Prostate gland (tissue), 2 donors: ENCODE measurements around the gene ULK2. TPM values are rescaled to one million over a fixed set of nuclear protein-coding genes. Genes with fewer than 3 reads are reported as not detected.

Experiments used
- DNase-seq: peaks from one replicate; pipeline ENCODE4 v3.0.0-alpha.2; 2019; ENCODE audit warnings: low spot score
- H3K27ac ChIP-seq, 2 donors: fragments of 200-600 bp; sonication (generic); 2 replicates each; pipeline ENCODE4 v1.5.1; 2017 to 2019
- H3K27me3 ChIP-seq: fragments of 200-600 bp; sonication (generic); replicated peaks from 2 replicates; pipeline ENCODE4 v1.5.1; 2019; ENCODE audit not compliant: insufficient read depth
- H3K36me3 ChIP-seq, 2 donors: fragments of 200-600 bp; sonication (generic); 1 replicate in 1 of 2; 2 replicates in 1 of 2; pipeline versions ENCODE4 v1.5.1 to v1.8.1; 2017 to 2019
- H3K4me1 ChIP-seq: fragments of 200-600 bp; sonication (generic); replicated peaks from 2 replicates; pipeline ENCODE4 v1.5.1; 2019
- H3K4me3 ChIP-seq, 2 donors: fragments of 200-600 bp; sonication (generic); 2 replicates each; pipeline ENCODE4 v1.5.1; 2017 to 2019
- H3K9me3 ChIP-seq: fragments of 200-600 bp; sonication (generic); 2 replicates; pipeline ENCODE4 v1.5.1; 2017
- POLR2A ChIP-seq: fragments of 450-650 bp; IDR thresholded peaks from one replicate; pipeline ENCODE4 v1.6.1; 2016; ENCODE audit warnings: antibody characterized with exemption, mild to moderate bottlenecking
- POLR2AphosphoS5 ChIP-seq: sonication (generic); formaldehyde crosslinking; IDR thresholded peaks from one replicate; pipeline ENCODE4 v1.6.1; 2017; ENCODE audit warnings: antibody characterized with exemption
- WGBS: methylation state at CpG from one replicate; pipeline ENCODE4 v1.1.5; 2018; 5-methylcytosine and 5-hydroxymethylcytosine counted together
- intact Hi-C: fragments of 100-400 bp; cut with DNase I; formaldehyde crosslinking; loops from one replicate; pipeline ENCODE4 v1.14.2; 2022
- total RNA-seq, 2 donors: library from RNA; depleted of rRNA; stranded (reverse); fragments of >200 nt; gene quantifications; one replicate each; pipeline ENCODE4 v1.1.0, GENCODE V29; 2016
- TF ChIP-seq, protein P1 (sequence below), 4 experiments: fragments of 200-600 bp in 2 of 4; fragments of 450-650 bp in 2 of 4; sonication (generic) in 2 of 4; IDR thresholded peaks; 1 replicate in 3 of 4; 2 replicates in 1 of 4; pipeline ENCODE4 v1.5.1; 2016 to 2019; ENCODE audit warnings: antibody characterized with exemption in 4 of 4, mild to moderate bottlenecking in 2 of 4, moderate library complexity in 2 of 4

ULK2 gene
- total RNA-seq, 2 donors from 2014 or later: 15.9 to 44.4 TPM

GRCh38 chr17:19857640-19858039, 10.1 kb downstream of the ULK2 start:
- no peaks in the 10 kb centered on the region for H3K36me3 ChIP-seq
- DNase-seq: no peak
- no peaks in the 10 kb centered on the region for H3K9me3 ChIP-seq
- no peak overlapping the region for H3K27ac ChIP-seq
- intact Hi-C loops: no loop called here
- no peaks in the 10 kb centered on the region for H3K4me1 ChIP-seq
- H3K4me3 ChIP-seq: no peak overlapping the region
- 34% methylated on average over 2 of the region's 2 CpGs for WGBS
- H3K27me3 ChIP-seq: no peaks in the 10 kb centered on the region
- no peak for TF ChIP-seq POLR2A
- TF ChIP-seq, protein P1, sequence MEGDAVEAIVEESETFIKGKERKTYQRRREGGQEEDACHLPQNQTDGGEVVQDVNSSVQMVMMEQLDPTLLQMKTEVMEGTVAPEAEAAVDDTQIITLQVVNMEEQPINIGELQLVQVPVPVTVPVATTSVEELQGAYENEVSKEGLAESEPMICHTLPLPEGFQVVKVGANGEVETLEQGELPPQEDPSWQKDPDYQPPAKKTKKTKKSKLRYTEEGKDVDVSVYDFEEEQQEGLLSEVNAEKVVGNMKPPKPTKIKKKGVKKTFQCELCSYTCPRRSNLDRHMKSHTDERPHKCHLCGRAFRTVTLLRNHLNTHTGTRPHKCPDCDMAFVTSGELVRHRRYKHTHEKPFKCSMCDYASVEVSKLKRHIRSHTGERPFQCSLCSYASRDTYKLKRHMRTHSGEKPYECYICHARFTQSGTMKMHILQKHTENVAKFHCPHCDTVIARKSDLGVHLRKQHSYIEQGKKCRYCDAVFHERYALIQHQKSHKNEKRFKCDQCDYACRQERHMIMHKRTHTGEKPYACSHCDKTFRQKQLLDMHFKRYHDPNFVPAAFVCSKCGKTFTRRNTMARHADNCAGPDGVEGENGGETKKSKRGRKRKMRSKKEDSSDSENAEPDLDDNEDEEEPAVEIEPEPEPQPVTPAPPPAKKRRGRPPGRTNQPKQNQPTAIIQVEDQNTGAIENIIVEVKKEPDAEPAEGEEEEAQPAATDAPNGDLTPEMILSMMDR (IDR thresholded peaks at IDR 0.05): no peak
- TF ChIP-seq POLR2AphosphoS5: no peak

- H3K4me1 ChIP-seq: no peaks in the 10 kb centered on the region
- DNase-seq: no peak
- no peak overlapping the region for H3K27ac ChIP-seq
- no peaks in the 10 kb centered on the region for H3K9me3 ChIP-seq
- no peak for TF ChIP-seq POLR2AphosphoS5
- TF ChIP-seq, protein P1 (IDR thresholded peaks at IDR 0.05): no peak
- TF ChIP-seq POLR2A: no peak
- no peaks in the 10 kb centered on the region for H3K36me3 ChIP-seq
- H3K27me3 ChIP-seq: no peaks in the 10 kb centered on the region
- intact Hi-C loops: no loop called here
- no peak overlapping the region for H3K4me3 ChIP-seq
Observed at GRCh38 chr17:19833914-19834313, 33.8 kb downstream of the ULK2 start.

- no peak for DNase-seq
- H3K27ac ChIP-seq: no peak overlapping the region
- no peak overlapping the region for H3K4me3 ChIP-seq
- H3K4me1 ChIP-seq: no peaks in the 10 kb centered on the region
- no peaks in the 10 kb centered on the region for H3K27me3 ChIP-seq
- intact Hi-C loops: no loop called here
- no peak for TF ChIP-seq POLR2AphosphoS5
- TF ChIP-seq POLR2A: no peak
- TF ChIP-seq, protein P1 (IDR thresholded peaks at IDR 0.05): no peak
- H3K36me3 ChIP-seq: no peaks in the 10 kb centered on the region
- WGBS: 89% methylated on average over 2 of the region's 2 CpGs
- H3K9me3 ChIP-seq: no peaks in the 10 kb centered on the region
Observed at GRCh38 chr17:19830061-19830460, 37.7 kb downstream of the ULK2 start.

DNA sequence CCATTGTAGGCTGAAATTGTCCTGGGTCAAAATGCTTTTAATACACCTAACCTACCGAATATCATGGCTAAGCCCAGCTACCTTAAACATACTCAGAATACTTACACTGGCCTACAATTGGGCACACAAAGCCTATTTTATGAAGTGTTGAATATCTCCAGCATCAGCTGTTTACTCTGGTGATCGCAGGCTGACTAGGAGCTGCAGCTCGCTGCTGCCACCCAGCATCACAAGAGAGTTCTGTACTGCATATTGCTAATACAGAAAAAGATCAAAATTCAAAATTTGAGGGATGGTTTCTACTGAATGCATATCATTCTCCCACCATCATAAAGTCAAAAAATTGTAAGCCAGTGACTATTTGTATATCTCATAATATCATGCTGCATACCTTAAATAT, 55.3 kb downstream of the ULK2 start:
- no peaks in the 10 kb centered on the region for H3K4me1 ChIP-seq
- no peak for DNase-seq
- H3K27me3 ChIP-seq: no peaks in the 10 kb centered on the region
- H3K4me3 ChIP-seq: no peak overlapping the region
- intact Hi-C loops: no loop called here
- TF ChIP-seq, protein P1 (IDR thresholded peaks at IDR 0.05): peak in 2 of 4 experiments; percentile 25 to 29
- no peak for TF ChIP-seq POLR2AphosphoS5
- H3K27ac ChIP-seq: no peak overlapping the region
- H3K36me3 ChIP-seq: no peaks in the 10 kb centered on the region
- 47% methylated on average over 3 of the region's 3 CpGs for WGBS
- H3K9me3 ChIP-seq: no peaks in the 10 kb centered on the region

DNA sequence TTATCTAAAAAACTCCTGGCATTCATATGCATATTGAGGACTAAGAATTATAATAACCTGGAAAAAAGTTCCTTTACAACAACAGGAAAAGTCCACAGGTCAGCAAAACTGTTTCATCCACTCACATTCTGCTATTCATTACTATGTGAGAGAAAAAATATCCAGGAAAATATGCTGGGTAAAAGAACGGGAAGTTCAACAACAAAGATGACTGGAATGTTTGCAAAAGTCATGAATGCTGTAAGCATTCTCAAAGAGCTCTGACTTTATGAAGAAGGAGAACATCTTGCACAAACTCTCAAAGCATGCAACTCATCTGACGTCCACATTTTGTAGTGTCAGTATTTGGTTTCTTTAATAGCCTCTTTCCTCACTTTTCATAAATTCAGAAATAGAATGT, 62.7 kb downstream of the ULK2 start:
- Histone ChIP-seq H3K4me1 (no peaks in the 10 kb centered on the region), H3K4me3 (no peak overlapping the region), H3K9me3 (no peaks in the 10 kb centered on the region), H3K27me3 (no peaks in the 10 kb centered on the region), H3K36me3 (no peaks in the 10 kb centered on the region), H3K27ac (peak overlapping the region in 1 of 2 donors; percentile 6)
- DNase-seq: no peak
- 31% methylated on average over 2 of the region's 2 CpGs for WGBS
- TF ChIP-seq POLR2AphosphoS5: peak; percentile 27
- TF ChIP-seq, protein P1 (IDR thresholded peaks at IDR 0.05): no peak
- intact Hi-C loops: no loop called here
